K562 (cell line): ENCODE measurements around the gene TBX6. TPM values are rescaled to one million over a fixed set of nuclear protein-coding genes. Genes with fewer than 3 reads are reported as not detected.

Experiments
- ATAC-seq: fragments of 200-7000 bp; cut with Tn5 transposase; 3 replicates; pipeline ENCODE4 v1.9.1; 2020; ENCODE audit warnings: moderate library complexity
- BruUV-seq: library from RNA; stranded (reverse); fragments of 400-500 nt; replicated peaks from 2 replicates; lab custom pipeline; 2021; lab: Mats Ljungman, UMichigan
- CTCF ChIA-PET: fragments of 300-600 bp; formaldehyde crosslinking; extraction: SDS; loops from one replicate; lab custom pipeline; 2021; ENCODE audit warnings: low intra/inter-chr PET ratio; lab: Yijun Ruan, JAX
- POLR2A ChIA-PET: fragments of 300-600, 350-650 bp; sonication (Branson Sonifier 250); formaldehyde crosslinking; extraction: SDS; loops from one replicate; lab custom pipeline; 2021; ENCODE audit warnings: antibody characterized with exemption, inconsistent platforms; lab: Yijun Ruan, JAX
- DNase-seq, 4 experiments: peaks; one replicate each; pipeline versions ENCODE4 v3.0.0 to v3.0.0-alpha.2; 2011 to 2018; ENCODE audit warnings: low spot score in 3 of 4, mixed read lengths in 3 of 4; ENCODE audit errors: extremely low read depth in 1 of 4
- FAIRE-seq: peaks from 2 replicates; lab custom pipeline; 2011; peaks lifted over from hg19 to GRCh38; lab: Jason Lieb, UNC
- H2AFZ ChIP-seq: 2 replicates; pipeline ENCODE4 v1.6.0; 2011; ENCODE audit warnings: low read depth, low read length, control low read depth, inconsistent platforms
- H3K27ac ChIP-seq: fragments of 200-600 bp; 3 replicates; pipeline ENCODE4 v1.8.0; 2011; ENCODE audit warnings: low read depth, mild to moderate bottlenecking, control low read depth, inconsistent platforms, low read length, moderate library complexity, mixed read lengths; ENCODE audit errors: extremely low read depth
- H3K27me3 ChIP-seq, 2 experiments: fragments of 300-600 bp in 1 of 2; 2 replicates in 1 of 2; 3 replicates in 1 of 2; pipeline versions ENCODE4 v1.6.0 to v1.8.0; 2011; ENCODE audit warnings: inconsistent platforms in 2 of 2, low read length in 2 of 2, mild to moderate bottlenecking in 1 of 2, mixed read lengths in 1 of 2, moderate library complexity in 1 of 2; ENCODE audit not compliant: control insufficient read depth in 2 of 2, insufficient read depth in 2 of 2
- H3K36me3 ChIP-seq: fragments of 300-600 bp; 3 replicates; pipeline ENCODE4 v1.8.0; 2011; ENCODE audit warnings: mild to moderate bottlenecking, low read length, inconsistent platforms; ENCODE audit not compliant: control insufficient read depth, insufficient read depth
- H3K4me1 ChIP-seq, 2 experiments: fragments of 200-600 bp in 1 of 2; replicated peaks in 1 of 2; 2 replicates in 1 of 2; 3 replicates in 1 of 2; pipeline versions ENCODE4 v1.5.1 to v1.8.0; 2011; ENCODE audit warnings: inconsistent platforms in 2 of 2, low read length in 2 of 2, mild to moderate bottlenecking in 1 of 2, mixed read lengths in 1 of 2, moderate library complexity in 1 of 2; ENCODE audit not compliant: control insufficient read depth in 2 of 2, insufficient read depth in 2 of 2
- H3K4me2 ChIP-seq: 2 replicates; pipeline ENCODE4 v1.6.1; 2011; ENCODE audit warnings: low read length, control low read depth, inconsistent platforms, mixed read lengths; ENCODE audit not compliant: insufficient read depth
- H3K4me3 ChIP-seq: fragments of 200-600 bp; sonication (generic), shearing (Covaris generic); 2 replicates; pipeline ENCODE4 v1.5.1; 2016; ENCODE audit warnings: control low read depth, inconsistent platforms
- H3K79me2 ChIP-seq: fragments of 200-600 bp; 3 replicates; pipeline ENCODE4 v1.8.0; 2011; ENCODE audit warnings: low read length, inconsistent platforms; ENCODE audit not compliant: control insufficient read depth, insufficient read depth
- H3K9ac ChIP-seq, 2 experiments: 2 replicates each; pipeline versions ENCODE4 v1.6.0 to v1.6.1; 2011; ENCODE audit warnings: low read depth in 2 of 2, low read length in 2 of 2, control low read depth in 1 of 2, inconsistent platforms in 1 of 2, mild to moderate bottlenecking in 1 of 2, mixed read lengths in 1 of 2; ENCODE audit not compliant: insufficient read depth in 1 of 2
- H3K9me1 ChIP-seq: one replicate; pipeline ENCODE4 v1.6.0; 2011; ENCODE audit warnings: inconsistent platforms, mild to moderate bottlenecking, low read length, moderate library complexity; ENCODE audit not compliant: control insufficient read depth, insufficient read depth
- H3K9me3 ChIP-seq: replicated peaks from 2 replicates; pipeline ENCODE4 v1.5.1; 2011; ENCODE audit warnings: low read depth, low read length, inconsistent platforms; ENCODE audit not compliant: control insufficient read depth, insufficient read depth
- H4K20me1 ChIP-seq: replicated peaks from 2 replicates; pipeline ENCODE4 v1.6.1; 2011; ENCODE audit warnings: low read length, inconsistent platforms, mixed read lengths; ENCODE audit not compliant: control insufficient read depth, insufficient read depth
- ADNP ChIP-seq: fragments of 200-800 bp; sonication (Bioruptor generic); IDR thresholded peaks from 2 replicates; pipeline ENCODE4 v1.6.1; 2016; ENCODE audit warnings: missing genetic modification characterization, missing compliant biosample characterization
- CREM ChIP-seq: IDR thresholded peaks from 2 replicates; pipeline ENCODE4 v1.6.1; 2014; ENCODE audit warnings: antibody characterized with exemption, low read depth
- ELF2 ChIP-seq: fragments of 250-450 bp; sonication (Bioruptor Pico); IDR thresholded peaks from 2 replicates; pipeline ENCODE4 v1.5.0; 2021; ENCODE audit warnings: mild to moderate bottlenecking
- HDGF ChIP-seq: fragments of 450-650 bp; IDR thresholded peaks from 2 replicates; pipeline ENCODE4 v1.6.1; 2016
- KDM1A ChIP-seq, 2 experiments: fragments of 450-650 bp; IDR thresholded peaks; 2 replicates each; pipeline ENCODE4 v1.6.1; 2016; ENCODE audit warnings: mild to moderate bottlenecking in 2 of 2
- MAFF ChIP-seq: IDR thresholded peaks from 2 replicates; pipeline ENCODE4 v1.6.1; 2012; ENCODE audit warnings: low read length, improper control_type of control experiment
- MCM7 ChIP-seq, 2 experiments: fragments of 450-650 bp; IDR thresholded peaks; 2 replicates each; pipeline ENCODE4 v1.6.1; 2016 to 2018
- MECOM ChIP-seq: fragments of 250-450 bp; sonication (Bioruptor Pico); IDR thresholded peaks from 2 replicates; pipeline ENCODE4 v1.8.0; 2022; ENCODE audit warnings: inconsistent platforms
- NFIC ChIP-seq: fragments of 450-650 bp; IDR thresholded peaks from 2 replicates; pipeline ENCODE4 v1.6.1; 2017; ENCODE audit warnings: mild to moderate bottlenecking, inconsistent platforms
- PTBP1 ChIP-seq: fragments of 200-400 bp; formaldehyde crosslinking; IDR thresholded peaks from 2 replicates; pipeline ENCODE4 v1.6.1; 2017; ENCODE audit warnings: low read depth, low read length
- RCOR1 ChIP-seq, 2 experiments: IDR thresholded peaks; 2 replicates each; pipeline ENCODE4 v1.6.1; 2012; ENCODE audit warnings: low read depth in 2 of 2, low read length in 2 of 2, borderline replicate concordance in 1 of 2, improper control_type of control experiment in 1 of 2
- SAFB ChIP-seq: fragments of 200-400 bp; formaldehyde crosslinking; IDR thresholded peaks from 2 replicates; pipeline ENCODE4 v1.6.1; 2017; ENCODE audit warnings: low read depth, low read length, borderline replicate concordance
- SPI1 ChIP-seq: IDR thresholded peaks from 2 replicates; pipeline ENCODE4 v1.6.1; 2011; ENCODE audit warnings: low read depth, low read length, control low read depth, borderline replicate concordance
- SUPT5H ChIP-seq: fragments of 450-650 bp; IDR thresholded peaks from 2 replicates; pipeline ENCODE4 v1.6.1; 2016
- TSC22D4 ChIP-seq: fragments of 450-650 bp; IDR thresholded peaks from 2 replicates; pipeline ENCODE4 v1.6.1; 2016; ENCODE audit warnings: missing genetic modification characterization, missing biosample characterization, control low read depth
- ZNF174 ChIP-seq: fragments of 250-450 bp; sonication (Bioruptor Pico); IDR thresholded peaks from 2 replicates; pipeline ENCODE4 v1.4.0; 2020; ENCODE audit warnings: mild to moderate bottlenecking
- ZNF609 ChIP-seq: sonication (generic); formaldehyde crosslinking; IDR thresholded peaks from 2 replicates; pipeline ENCODE4 v1.8.1; 2023; ENCODE audit warnings: missing genetic modification reagents, mild to moderate bottlenecking, borderline replicate concordance
- ZNF699 ChIP-seq: fragments of 250-450 bp; sonication (Bioruptor Pico); IDR thresholded peaks from 2 replicates; pipeline ENCODE4 v1.8.0; 2021; ENCODE audit warnings: mild to moderate bottlenecking, moderate library complexity; ENCODE audit not compliant: insufficient replicate concordance
- WGBS: fragments of 100-300 bp; shearing (Covaris generic); methylation state at CpG from one replicate; pipeline ENCODE4 v1.1.6; 2016; ENCODE audit warnings: low coverage, mixed read lengths; ENCODE audit not compliant: insufficient coverage; ENCODE audit errors: missing lambda C conversion rate; 5-methylcytosine and 5-hydroxymethylcytosine counted together
- in situ Hi-C: fragments of 300-500 bp; cut with MboI; formaldehyde crosslinking; loops from 4 replicates; pipeline ENCODE4 v1.15.0; 2018; ENCODE audit warnings: inconsistent platforms, mixed read lengths
- intact Hi-C: fragments of 100-400 bp; cut with micrococcal nuclease; formaldehyde crosslinking; loops from 2 replicates; pipeline ENCODE4 v1.14.2; 2022
- polyA plus RNA-seq, 8 experiments: library from polyadenylated mRNA; depleted of rRNA in 4 of 8; stranded (reverse) in 5 of 8; unstranded in 3 of 8; fragments of >200 nt; fragmentation: Nextera tagmentation in 2 of 8; fragmentation: Illumina TruSeq in 1 of 8; extraction: Ambion mirVana in 2 of 8; extraction: Trizol in 1 of 8; gene quantifications; 2 replicates each; pipeline versions ENCODE4 v1.2.1 to v1.2.3, GENCODE V29; 2011 to 2014; ENCODE audit warnings: inconsistent platforms in 1 of 8, missing spikeins in 1 of 8
- total RNA-seq, 7 experiments: library from RNA; depleted of rRNA in 6 of 7; stranded (reverse); fragments of >200 nt in 6 of 7; fragmentation: Illumina TruSeq in 2 of 7; extraction: Trizol in 2 of 7; gene quantifications; 2 replicates each; pipeline versions ENCODE4 v1.2.1 to v1.2.3, GENCODE V29; 2011 to 2021; ENCODE audit warnings: low replicate concordance in 1 of 7
- TF ChIP-seq, protein P1 (sequence below), 2 experiments: fragments of 450-650 bp in 1 of 2; sonication (generic) in 1 of 2; formaldehyde crosslinking; conservative IDR thresholded peaks; 2 replicates each; pipeline versions ENCODE4 v1.4.0 to v1.8.1; 2020 to 2022; ENCODE audit warnings: mild to moderate bottlenecking in 1 of 2, missing genetic modification reagents in 1 of 2

Gene TBX6
- total and polyA plus RNA-seq, 9 of the 15 experiments (the other 6 are each of a cell fraction or from before 2014, with no cell fraction given) = 0.07 to 0.58 (median 0.11) TPM; not detected in 2

DNA sequence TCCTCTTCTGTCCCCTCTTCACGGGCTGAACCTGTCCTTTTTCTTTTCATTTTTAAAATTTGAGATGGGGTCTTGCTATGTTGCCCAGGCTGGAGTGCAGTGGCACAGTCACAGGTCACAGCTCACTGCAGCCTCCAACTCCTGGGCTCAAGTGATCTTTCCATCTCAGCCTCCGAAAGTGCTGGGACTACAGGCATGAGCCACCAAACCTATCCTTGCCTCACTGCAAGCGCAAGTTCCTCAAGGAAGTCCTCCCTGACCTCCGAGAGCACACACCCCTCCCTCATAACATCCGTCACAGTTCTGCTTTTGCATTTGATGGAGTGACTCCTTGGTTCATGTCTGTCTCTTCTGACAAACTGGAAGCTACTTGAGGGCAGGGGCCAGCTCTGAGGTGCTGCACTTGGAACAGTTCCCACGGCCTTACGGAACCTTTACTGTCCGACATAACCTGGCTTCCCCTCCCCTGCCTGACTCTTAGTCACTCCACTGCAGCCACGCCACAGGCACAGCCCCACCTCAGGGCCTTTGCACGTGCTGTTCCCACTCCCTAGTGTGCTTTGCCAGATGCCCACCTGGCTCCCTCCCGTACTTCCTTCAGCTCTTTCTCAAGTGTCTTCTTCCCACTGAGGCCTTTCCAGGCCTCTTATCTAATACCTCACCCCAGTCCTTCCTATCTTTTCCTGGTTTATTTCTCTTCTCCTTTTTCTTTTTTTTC lies 4.4 kb downstream of the TBX6 start:
- H3K27ac ChIP-seq = no peak overlapping the region
- peaks cover 3% of the 10 kb centered on the region; the same call in 1 of the 3 replicates for H3K79me2 ChIP-seq
- 81% methylated on average over 11 of the region's 11 CpGs for WGBS
- H3K36me3 ChIP-seq = peaks cover 44% of the 10 kb centered on the region; the same call in 2 of the 3 replicates
- BruUV-seq = no TSS peak
- no peaks in the 10 kb centered on the region for H3K9me3 ChIP-seq
- peaks cover 11 to 52% of the 10 kb centered on the region in 2 experiments; a peak in 4 of 5 replicates for H3K4me1 ChIP-seq
- in situ Hi-C loops = no loop called here
- ATAC-seq (no peak), DNase-seq (peak in 1 of 4 experiments; percentile 20), FAIRE-seq (no peak)
- no peaks in the 10 kb centered on the region for H3K27me3 ChIP-seq
- H3K4me2 ChIP-seq = no peak overlapping the region
- H3K9me1 ChIP-seq = no peaks in the 10 kb centered on the region
- H4K20me1 ChIP-seq = no peaks in the 10 kb centered on the region
- H3K9ac ChIP-seq = no peak overlapping the region
- CTCF ChIA-PET = no interaction called here
- H2AFZ ChIP-seq = no peak overlapping the region
- H3K4me3 ChIP-seq = no peak overlapping the region
- POLR2A ChIA-PET = interaction anchor here (1.3 kb wide), 1 partner anchor 35 kb away, joined by 3 read pairs; a partner anchor contains a TSS
- intact Hi-C loops = no loop called here
- TF ChIP-seq ELF2 (no peak), TSC22D4 (tag) (no peak), ADNP (tag) (peak; percentile 44; the same call in 1 of the 2 replicates), MAFF (no peak), SUPT5H (no peak), ZNF609 (CRISPR knock-in tag) (no peak), NFIC (peak; percentile 56), SAFB (no peak), PTBP1 (0 out of 2 replicates have a peak, but pooled peaks have one; percentile 55), HDGF (no peak), SPI1 (0 out of 2 replicates have a peak, but pooled peaks have one; percentile 13), CREM (no peak), ZNF174 (no peak), MECOM (CRISPR knock-in tag) (no peak), KDM1A (IDR thresholded peaks at IDR 0.05) (peak in 1 of 2 experiments; percentile 50; a peak in 2 of 4 replicates), ZNF699 (no peak), MCM7 (IDR thresholded peaks at IDR 0.05) (no peak), RCOR1 (IDR thresholded peaks at IDR 0.05; ENCODE audit: borderline replicate concordance in 1 of 2, low read depth in 2 of 2, low read length in 2 of 2) (peak in 1 of 2 experiments; percentile 53; a peak in 1 of 4 replicates)
- TF ChIP-seq, protein P1, sequence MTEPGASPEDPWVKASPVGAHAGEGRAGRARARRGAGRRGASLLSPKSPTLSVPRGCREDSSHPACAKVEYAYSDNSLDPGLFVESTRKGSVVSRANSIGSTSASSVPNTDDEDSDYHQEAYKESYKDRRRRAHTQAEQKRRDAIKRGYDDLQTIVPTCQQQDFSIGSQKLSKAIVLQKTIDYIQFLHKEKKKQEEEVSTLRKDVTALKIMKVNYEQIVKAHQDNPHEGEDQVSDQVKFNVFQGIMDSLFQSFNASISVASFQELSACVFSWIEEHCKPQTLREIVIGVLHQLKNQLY (CRISPR knock-in tag; conservative IDR thresholded peaks at IDR 0.05) = no peak
